Measurements from ENCODE around the gene UCK2. TPM values are rescaled to one million over a fixed set of nuclear protein-coding genes. Genes with fewer than 3 reads are reported as not detected.

Gene UCK2
- total RNA-seq, 1 donor = 74.2 TPM

DNA sequence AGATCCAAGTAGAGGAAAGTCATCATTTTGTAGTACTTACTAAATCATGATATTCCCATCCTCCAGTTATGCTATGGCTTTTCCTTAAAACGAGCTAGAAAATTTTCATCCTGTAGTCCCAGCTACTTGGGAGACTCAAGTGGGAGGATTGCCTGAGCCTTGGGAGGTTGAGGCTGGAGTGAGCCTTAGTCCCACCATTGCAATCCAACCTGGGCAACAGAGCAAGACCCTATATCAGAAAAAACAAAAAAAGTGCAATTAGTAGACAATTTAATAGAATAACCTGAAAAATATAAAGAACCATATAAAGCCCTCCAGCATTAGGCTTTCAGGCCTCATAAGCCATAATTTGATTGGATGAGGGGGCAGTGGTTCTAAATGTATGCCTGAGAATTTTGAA is 6.8 kb downstream of the UCK2 start:
- Histone ChIP-seq H3K79me2 (ENCODE audit: insufficient read depth, low read length) (peaks cover 98% of the 10 kb centered on the region), H3K9me3 (ENCODE audit: low read depth, low read length) (no peaks in the 10 kb centered on the region), H3K36me3 (ENCODE audit: insufficient read depth, low read length) (peaks cover 4% of the 10 kb centered on the region), H3K27ac (ENCODE audit: low read depth, low read length) (no peak overlapping the region), H3K4me3 (ENCODE audit: insufficient read depth, low read length) (no peak overlapping the region), H3K4me2 (ENCODE audit: insufficient read depth, low read length) (no peak overlapping the region), H3K4me1 (ENCODE audit: insufficient read depth, low read length) (peaks cover 11% of the 10 kb centered on the region), H2AFZ (ENCODE audit: low read length) (no peak overlapping the region), H3K27me3 (ENCODE audit: insufficient read depth, low read length) (no peaks in the 10 kb centered on the region), H4K20me1 (ENCODE audit: insufficient read depth, low read length) (peaks cover 47% of the 10 kb centered on the region)
- DNase-seq (ENCODE audit: insufficient read length, low spot score, missing footprints) = no peak
- TF ChIP-seq, protein P1, sequence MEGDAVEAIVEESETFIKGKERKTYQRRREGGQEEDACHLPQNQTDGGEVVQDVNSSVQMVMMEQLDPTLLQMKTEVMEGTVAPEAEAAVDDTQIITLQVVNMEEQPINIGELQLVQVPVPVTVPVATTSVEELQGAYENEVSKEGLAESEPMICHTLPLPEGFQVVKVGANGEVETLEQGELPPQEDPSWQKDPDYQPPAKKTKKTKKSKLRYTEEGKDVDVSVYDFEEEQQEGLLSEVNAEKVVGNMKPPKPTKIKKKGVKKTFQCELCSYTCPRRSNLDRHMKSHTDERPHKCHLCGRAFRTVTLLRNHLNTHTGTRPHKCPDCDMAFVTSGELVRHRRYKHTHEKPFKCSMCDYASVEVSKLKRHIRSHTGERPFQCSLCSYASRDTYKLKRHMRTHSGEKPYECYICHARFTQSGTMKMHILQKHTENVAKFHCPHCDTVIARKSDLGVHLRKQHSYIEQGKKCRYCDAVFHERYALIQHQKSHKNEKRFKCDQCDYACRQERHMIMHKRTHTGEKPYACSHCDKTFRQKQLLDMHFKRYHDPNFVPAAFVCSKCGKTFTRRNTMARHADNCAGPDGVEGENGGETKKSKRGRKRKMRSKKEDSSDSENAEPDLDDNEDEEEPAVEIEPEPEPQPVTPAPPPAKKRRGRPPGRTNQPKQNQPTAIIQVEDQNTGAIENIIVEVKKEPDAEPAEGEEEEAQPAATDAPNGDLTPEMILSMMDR (IDR thresholded peaks at IDR 0.05; ENCODE audit: extremely low read depth, low read depth, low read length) = no peak

DNA sequence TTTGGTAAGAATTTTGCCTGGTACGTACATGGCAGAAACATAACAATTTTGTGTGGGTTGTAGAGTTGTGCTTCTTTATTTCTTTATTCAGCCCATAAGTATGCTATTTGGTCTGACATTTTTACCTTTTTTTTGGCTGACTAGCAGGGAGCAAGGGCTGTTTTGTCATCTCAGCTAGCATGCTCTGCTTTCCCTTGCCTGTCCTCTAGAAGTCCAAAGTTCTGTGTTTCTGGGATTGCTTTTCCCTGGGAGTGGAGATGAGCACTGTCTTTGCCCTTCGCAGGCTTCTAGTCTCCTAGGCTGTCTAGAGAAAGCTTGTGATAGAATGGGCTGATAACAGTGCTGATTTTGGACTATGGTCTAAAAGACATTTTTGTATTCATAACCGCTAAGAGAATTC is 7.5 kb downstream of the UCK2 start:
- peaks cover 5% of the 10 kb centered on the region for H3K4me1 ChIP-seq (ENCODE audit: insufficient read depth, low read length)
- TF ChIP-seq, protein P1 (IDR thresholded peaks at IDR 0.05; ENCODE audit: extremely low read depth, low read depth, low read length) = no peak
- no peak overlapping the region for H3K4me3 ChIP-seq (ENCODE audit: insufficient read depth, low read length)
- DNase-seq (ENCODE audit: insufficient read length, low spot score, missing footprints) = no peak
- peaks cover 4% of the 10 kb centered on the region for H3K36me3 ChIP-seq (ENCODE audit: insufficient read depth, low read length)
- no peaks in the 10 kb centered on the region for H3K27me3 ChIP-seq (ENCODE audit: insufficient read depth, low read length)
- peaks cover 98% of the 10 kb centered on the region for H3K79me2 ChIP-seq (ENCODE audit: insufficient read depth, low read length)
- H3K27ac ChIP-seq (ENCODE audit: low read depth, low read length) = no peak overlapping the region
- no peak overlapping the region for H3K4me2 ChIP-seq (ENCODE audit: insufficient read depth, low read length)
- H2AFZ ChIP-seq (ENCODE audit: low read length) = no peak overlapping the region
- peaks cover 47% of the 10 kb centered on the region for H4K20me1 ChIP-seq (ENCODE audit: insufficient read depth, low read length)
- no peaks in the 10 kb centered on the region for H3K9me3 ChIP-seq (ENCODE audit: low read depth, low read length)

DNA sequence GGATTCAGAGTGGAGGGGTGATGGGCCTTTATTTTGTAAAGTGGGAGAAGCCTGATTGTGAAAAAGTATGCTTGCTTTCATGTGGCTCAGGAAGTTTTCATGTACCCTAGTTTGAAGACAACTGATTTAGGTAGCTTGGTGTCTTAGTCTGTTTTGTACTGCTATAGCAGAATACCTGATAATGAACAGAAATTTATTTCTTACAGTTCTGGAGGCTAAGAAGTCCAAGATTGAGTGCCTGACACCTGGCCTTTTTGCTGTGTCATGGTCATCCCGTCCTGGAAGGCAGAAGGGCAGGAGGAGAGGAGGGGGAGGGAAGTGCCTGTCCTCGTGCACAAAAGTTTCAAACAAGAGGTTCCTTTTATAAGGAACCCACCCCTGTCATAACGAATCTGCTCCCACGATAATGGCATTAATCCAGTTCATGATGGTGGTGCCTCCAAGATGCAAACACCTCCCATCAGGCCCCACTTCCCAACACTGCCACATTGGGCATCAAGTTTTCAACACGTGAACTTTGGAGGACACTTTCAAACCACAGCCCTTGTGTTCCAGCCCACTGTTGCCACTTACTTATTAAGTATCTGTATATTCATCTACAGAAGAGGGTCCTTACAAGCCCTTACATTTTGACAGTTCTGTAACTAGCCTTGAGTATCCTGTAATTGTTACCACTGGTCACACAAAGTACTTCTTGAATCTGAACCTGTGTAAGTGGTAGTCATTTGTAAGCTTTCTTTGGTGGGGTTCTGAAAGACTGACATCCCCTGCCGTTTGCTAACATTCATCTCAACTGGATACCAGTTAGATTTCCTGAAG is 9.5 kb downstream of the UCK2 start:
- peaks cover 10% of the 10 kb centered on the region for H3K4me1 ChIP-seq (ENCODE audit: insufficient read depth, low read length)
- H4K20me1 ChIP-seq (ENCODE audit: insufficient read depth, low read length) = peaks cover 52% of the 10 kb centered on the region
- H3K4me3 ChIP-seq (ENCODE audit: insufficient read depth, low read length) = no peak overlapping the region
- DNase-seq (ENCODE audit: insufficient read length, low spot score, missing footprints) = no peak
- peak overlapping the region; percentile 8 for H3K27ac ChIP-seq (ENCODE audit: low read depth, low read length)
- no peaks in the 10 kb centered on the region for H3K9me3 ChIP-seq (ENCODE audit: low read depth, low read length)
- H3K4me2 ChIP-seq (ENCODE audit: insufficient read depth, low read length) = no peak overlapping the region
- peaks cover 98% of the 10 kb centered on the region for H3K79me2 ChIP-seq (ENCODE audit: insufficient read depth, low read length)
- TF ChIP-seq, protein P1 (IDR thresholded peaks at IDR 0.05; ENCODE audit: extremely low read depth, low read depth, low read length) = no peak
- peaks cover 4% of the 10 kb centered on the region for H3K36me3 ChIP-seq (ENCODE audit: insufficient read depth, low read length)
- H3K27me3 ChIP-seq (ENCODE audit: insufficient read depth, low read length) = no peaks in the 10 kb centered on the region
- no peak overlapping the region for H2AFZ ChIP-seq (ENCODE audit: low read length)

DNA sequence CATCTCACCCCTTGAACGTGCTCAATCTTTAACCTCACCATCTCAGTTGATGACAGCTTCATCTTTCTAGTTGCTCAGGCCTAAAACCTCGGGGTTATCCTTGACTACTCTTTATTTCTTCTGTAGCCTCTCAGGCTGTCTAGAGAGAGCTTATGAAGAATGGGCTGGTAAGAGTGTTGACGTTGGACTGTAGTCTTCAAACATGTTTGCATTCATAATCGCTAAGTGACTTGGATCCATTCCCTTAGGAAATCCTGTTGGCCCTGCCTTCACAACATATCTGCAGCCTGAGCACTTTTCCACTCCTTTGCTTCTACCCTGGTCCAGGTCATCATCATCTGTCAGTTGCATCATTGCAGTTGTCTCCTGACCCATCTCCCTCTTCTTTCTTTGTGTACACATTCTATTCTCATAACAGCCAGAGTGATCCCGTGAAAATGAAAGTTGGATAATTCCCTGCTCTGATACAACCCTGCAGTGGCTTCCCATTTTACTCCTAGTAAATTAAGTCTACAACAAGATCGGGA is 10.5 kb downstream of the UCK2 start:
- Histone ChIP-seq H3K27me3 (ENCODE audit: insufficient read depth, low read length) (no peaks in the 10 kb centered on the region), H3K4me2 (ENCODE audit: insufficient read depth, low read length) (no peak overlapping the region), H3K9me3 (ENCODE audit: low read depth, low read length) (no peaks in the 10 kb centered on the region), H4K20me1 (ENCODE audit: insufficient read depth, low read length) (peaks cover 50% of the 10 kb centered on the region), H3K36me3 (ENCODE audit: insufficient read depth, low read length) (peaks cover 4% of the 10 kb centered on the region), H2AFZ (ENCODE audit: low read length) (no peak overlapping the region), H3K79me2 (ENCODE audit: insufficient read depth, low read length) (peaks cover 98% of the 10 kb centered on the region), H3K4me1 (ENCODE audit: insufficient read depth, low read length) (peaks cover 19% of the 10 kb centered on the region), H3K4me3 (ENCODE audit: insufficient read depth, low read length) (no peak overlapping the region), H3K27ac (ENCODE audit: low read depth, low read length) (no peak overlapping the region)
- TF ChIP-seq, protein P1 (IDR thresholded peaks at IDR 0.05; ENCODE audit: extremely low read depth, low read depth, low read length) = no peak
- DNase-seq (ENCODE audit: insufficient read length, low spot score, missing footprints) = no peak

Measured in osteoblast (primary cell).